DMS114 treated with DMSO at 0.1 percent for 48 hours (cell line): ENCODE results near the gene RPL10A.

Experiments used
- DNase-seq: peaks from one replicate; lab custom pipeline; 2025; ENCODE audit not compliant: unreplicated experiment; lab: John Stamatoyannopoulos, UW

Gene RPL10A

GRCh38 chr6:35445691-35446090, 22.5 kb upstream of the RPL10A start:
- no peak for DNase-seq

- no peak for DNase-seq
Measured at GRCh38 chr6:35448191-35448590, 20.0 kb upstream of the RPL10A start.

- DNase-seq: peak; percentile 93
Measured at GRCh38 chr6:35449287-35449881, 18.8 kb upstream of the RPL10A start.

GRCh38 chr6:35451354-35452182, 16.6 kb upstream of the RPL10A start:
- DNase-seq: no peak

- DNase-seq: peak; percentile 89
Measured at GRCh38 chr6:35452183-35453090, 15.8 kb upstream of the RPL10A start, which contains the start of gene FANCE. Gene FANCE, plus strand, starts transcription at chr6:35452338. Its CDS starts 208 bp downstream, at chr6:35452546.

- DNase-seq: no peak
Measured at GRCh38 chr6:35453236-35453635, 15.0 kb upstream of the RPL10A start.

- no peak for DNase-seq
Measured at GRCh38 chr6:35454391-35455110, 13.7 kb upstream of the RPL10A start.

- no peak for DNase-seq
Measured at GRCh38 chr6:35457907-35458306, 10.3 kb upstream of the RPL10A start.

- no peak for DNase-seq
Measured at GRCh38 chr6:35461270-35461669, 6.9 kb upstream of the RPL10A start.

GRCh38 chr6:35463292-35463691, 4.9 kb upstream of the RPL10A start:
- no peak for DNase-seq

- no peak for DNase-seq
Measured at GRCh38 chr6:35465646-35466045, 2.6 kb upstream of the RPL10A start.

- no peak for DNase-seq
Measured at GRCh38 chr6:35468980-35469750, 964 bp downstream of the RPL10A start.

GRCh38 chr6:35469751-35470662, 1.8 kb downstream of the RPL10A start:
- no peak for DNase-seq

- DNase-seq: no peak
Measured at GRCh38 chr6:35470663-35471120, 2.5 kb downstream of the RPL10A start.

- no peak for DNase-seq
Measured at GRCh38 chr6:35471836-35472345, 3.7 kb downstream of the RPL10A start.

GRCh38 chr6:35473075-35473849, 5.1 kb downstream of the RPL10A start:
- DNase-seq: no peak

- no peak for DNase-seq
Measured at GRCh38 chr6:35473850-35474130, 5.6 kb downstream of the RPL10A start.
